Nephron progenitor cell (in vitro differentiated cells): ENCODE results near the gene PDE8B.

Source experiments
- DNase-seq: peaks from one replicate; pipeline ENCODE4 v3.0.0; 2021
- H3K27ac Mint-ChIP-seq: 2 replicates; pipeline ENCODE4 v1.8.0; 2021; ENCODE audit warnings: mild to moderate bottlenecking, moderate library complexity, mixed read lengths
- H3K27me3 Mint-ChIP-seq: 2 replicates; pipeline ENCODE4 v1.8.0; 2021; ENCODE audit warnings: mild to moderate bottlenecking, low read depth, mixed read lengths; ENCODE audit not compliant: poor library complexity
- H3K36me3 Mint-ChIP-seq: 2 replicates; pipeline ENCODE4 v1.8.0; 2021; ENCODE audit warnings: low read depth, mixed read lengths
- H3K4me1 Mint-ChIP-seq: 2 replicates; pipeline ENCODE4 v1.8.0; 2021; ENCODE audit warnings: mixed read lengths
- H3K4me3 Mint-ChIP-seq: 2 replicates; pipeline ENCODE4 v1.8.0; 2021; ENCODE audit warnings: mild to moderate bottlenecking, moderate library complexity, mixed read lengths
- H3K9me3 Mint-ChIP-seq: 2 replicates; pipeline ENCODE4 v1.8.0; 2021; ENCODE audit warnings: mild to moderate bottlenecking, moderate library complexity, mixed read lengths
- TF ChIP-seq, protein P1 (sequence below): fragments of 200-600 bp; sonication (generic); IDR thresholded peaks from 2 replicates; pipeline ENCODE4 v1.5.0; 2021; ENCODE audit warnings: antibody characterized with exemption

Gene PDE8B

GRCh38 chr5:77448831-77449230, 238.4 kb downstream of the PDE8B start:
- no peak for DNase-seq
- H3K27ac Mint-ChIP-seq, result no peak overlapping the region
- peaks cover 74% of the 10 kb centered on the region for H3K36me3 Mint-ChIP-seq
- no peaks in the 10 kb centered on the region for H3K4me1 Mint-ChIP-seq
- H3K9me3 Mint-ChIP-seq, result peaks cover 24% of the 10 kb centered on the region
- no peak overlapping the region for H3K4me3 Mint-ChIP-seq
- H3K27me3 Mint-ChIP-seq, result no peaks in the 10 kb centered on the region
- TF ChIP-seq, protein P1, sequence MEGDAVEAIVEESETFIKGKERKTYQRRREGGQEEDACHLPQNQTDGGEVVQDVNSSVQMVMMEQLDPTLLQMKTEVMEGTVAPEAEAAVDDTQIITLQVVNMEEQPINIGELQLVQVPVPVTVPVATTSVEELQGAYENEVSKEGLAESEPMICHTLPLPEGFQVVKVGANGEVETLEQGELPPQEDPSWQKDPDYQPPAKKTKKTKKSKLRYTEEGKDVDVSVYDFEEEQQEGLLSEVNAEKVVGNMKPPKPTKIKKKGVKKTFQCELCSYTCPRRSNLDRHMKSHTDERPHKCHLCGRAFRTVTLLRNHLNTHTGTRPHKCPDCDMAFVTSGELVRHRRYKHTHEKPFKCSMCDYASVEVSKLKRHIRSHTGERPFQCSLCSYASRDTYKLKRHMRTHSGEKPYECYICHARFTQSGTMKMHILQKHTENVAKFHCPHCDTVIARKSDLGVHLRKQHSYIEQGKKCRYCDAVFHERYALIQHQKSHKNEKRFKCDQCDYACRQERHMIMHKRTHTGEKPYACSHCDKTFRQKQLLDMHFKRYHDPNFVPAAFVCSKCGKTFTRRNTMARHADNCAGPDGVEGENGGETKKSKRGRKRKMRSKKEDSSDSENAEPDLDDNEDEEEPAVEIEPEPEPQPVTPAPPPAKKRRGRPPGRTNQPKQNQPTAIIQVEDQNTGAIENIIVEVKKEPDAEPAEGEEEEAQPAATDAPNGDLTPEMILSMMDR, result no peak

DNA sequence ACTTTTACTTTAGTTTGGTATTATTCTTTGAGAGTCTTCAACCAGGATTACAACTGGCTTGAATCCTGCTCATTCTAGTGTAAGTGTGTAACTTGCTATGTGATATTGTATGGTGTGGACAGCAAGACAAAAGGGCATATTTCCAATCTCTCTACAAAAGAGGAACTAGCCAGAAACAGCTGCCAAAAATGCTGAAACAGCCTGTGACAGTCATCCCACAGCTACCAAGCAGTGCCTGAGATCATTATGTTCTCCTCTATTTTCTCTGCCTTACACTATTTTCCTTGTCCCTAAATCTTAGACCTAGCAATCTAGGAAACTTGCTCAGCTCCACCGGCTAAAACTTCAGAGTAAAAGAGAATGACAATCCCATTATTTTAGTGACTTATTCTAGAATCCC, 238.8 kb downstream of the PDE8B start:
- TF ChIP-seq, protein P1, result no peak
- H3K4me1 Mint-ChIP-seq, result no peaks in the 10 kb centered on the region
- DNase-seq, result no peak
- H3K36me3 Mint-ChIP-seq, result peaks cover 75% of the 10 kb centered on the region
- no peak overlapping the region for H3K4me3 Mint-ChIP-seq
- H3K9me3 Mint-ChIP-seq, result peaks cover 24% of the 10 kb centered on the region
- no peak overlapping the region for H3K27ac Mint-ChIP-seq
- no peaks in the 10 kb centered on the region for H3K27me3 Mint-ChIP-seq

GRCh38 chr5:77449981-77450380, 239.5 kb downstream of the PDE8B start:
- TF ChIP-seq, protein P1, result no peak
- Mint-ChIP-seq H3K27ac (no peak overlapping the region), H3K4me3 (no peak overlapping the region), H3K9me3 (peaks cover 24% of the 10 kb centered on the region), H3K4me1 (no peaks in the 10 kb centered on the region), H3K36me3 (peaks cover 76% of the 10 kb centered on the region), H3K27me3 (no peaks in the 10 kb centered on the region)
- no peak for DNase-seq

DNA sequence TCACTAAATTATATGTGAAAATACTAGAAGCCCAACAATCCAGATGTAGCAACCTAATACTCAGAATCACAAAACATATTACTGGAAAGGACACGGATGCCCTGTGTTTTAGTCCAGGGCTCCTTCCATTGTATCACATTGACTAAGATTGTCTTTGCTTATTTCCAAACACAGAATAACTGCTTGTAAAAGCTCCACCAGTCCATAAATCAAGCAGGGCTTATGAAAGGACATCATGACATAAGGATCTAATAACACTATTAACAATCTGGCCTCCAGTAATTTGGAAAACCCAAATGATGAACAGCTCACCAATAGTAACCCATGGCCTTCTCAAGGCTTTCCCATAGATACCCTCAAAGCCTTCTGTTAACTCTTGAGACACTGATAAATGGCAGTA, 241.9 kb downstream of the PDE8B start:
- peaks cover 58% of the 10 kb centered on the region for H3K36me3 Mint-ChIP-seq
- no peak overlapping the region for H3K27ac Mint-ChIP-seq
- peaks cover 7% of the 10 kb centered on the region for H3K9me3 Mint-ChIP-seq
- H3K4me1 Mint-ChIP-seq, result no peaks in the 10 kb centered on the region
- TF ChIP-seq, protein P1, result no peak
- no peak overlapping the region for H3K4me3 Mint-ChIP-seq
- no peaks in the 10 kb centered on the region for H3K27me3 Mint-ChIP-seq
- DNase-seq, result no peak

- Mint-ChIP-seq H3K27ac (no peak overlapping the region), H3K4me3 (no peak overlapping the region), H3K27me3 (no peaks in the 10 kb centered on the region), H3K4me1 (no peaks in the 10 kb centered on the region), H3K36me3 (peaks cover 41% of the 10 kb centered on the region), H3K9me3 (no peaks in the 10 kb centered on the region)
- DNase-seq, result no peak
- TF ChIP-seq, protein P1, result no peak
These were observed 243.6 kb downstream of the PDE8B start for GRCh38 chr5:77454123-77454522.

DNA sequence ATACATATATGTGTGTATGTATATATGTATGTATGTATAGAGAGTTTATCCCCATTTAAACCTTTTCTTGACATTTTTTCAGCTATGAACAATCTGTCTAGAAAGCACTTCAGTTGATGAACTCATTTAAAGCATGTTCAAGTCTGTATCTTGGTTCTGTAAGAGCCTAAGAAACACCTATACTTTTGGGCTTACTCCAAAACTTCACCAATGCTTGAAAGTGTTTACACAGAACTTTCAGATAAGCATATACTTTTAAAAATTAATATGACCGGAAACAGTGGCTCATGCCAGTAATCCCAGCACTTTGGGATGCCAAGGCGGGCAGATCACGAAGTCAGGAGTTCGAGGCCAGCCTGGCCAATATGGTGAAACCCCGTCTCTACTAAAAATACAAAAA, 250.8 kb downstream of the PDE8B start:
- Mint-ChIP-seq H3K4me3 (no peak overlapping the region), H3K9me3 (no peaks in the 10 kb centered on the region), H3K27me3 (no peaks in the 10 kb centered on the region), H3K36me3 (peaks cover 8% of the 10 kb centered on the region), H3K4me1 (no peaks in the 10 kb centered on the region), H3K27ac (no peak overlapping the region)
- no peak for DNase-seq
- TF ChIP-seq, protein P1, result no peak
